HG03103 (cell line): ENCODE measurements around the gene ARVCF.

Experiments used
- ATAC-seq: cut with Tn5 transposase; IDR thresholded peaks from one replicate; pipeline ENCODE4 v1.9.1; 2021; ENCODE audit warnings: low read depth; ENCODE audit not compliant: unreplicated experiment

ARVCF gene

DNA sequence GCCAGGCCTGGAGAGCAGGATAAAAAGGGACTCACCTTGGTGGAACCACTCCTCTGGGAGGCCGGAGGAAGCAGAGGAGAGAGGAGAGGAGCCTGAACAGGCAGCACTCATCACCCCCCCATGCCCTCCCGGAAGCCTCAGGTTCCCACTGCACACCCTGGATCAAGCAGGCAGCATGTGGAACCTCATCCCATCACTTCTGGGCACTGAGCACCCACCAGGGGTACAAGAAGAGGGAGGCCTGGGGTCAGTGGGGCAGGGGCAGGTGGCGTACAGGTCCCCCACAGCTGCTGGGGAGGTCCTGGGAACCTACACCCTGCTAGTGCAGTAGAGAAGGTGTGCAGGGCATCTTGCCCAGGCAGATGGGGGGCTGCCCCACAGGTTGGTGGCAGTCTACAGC, 40.0 kb downstream of the ARVCF start:
- ATAC-seq: no peak

DNA sequence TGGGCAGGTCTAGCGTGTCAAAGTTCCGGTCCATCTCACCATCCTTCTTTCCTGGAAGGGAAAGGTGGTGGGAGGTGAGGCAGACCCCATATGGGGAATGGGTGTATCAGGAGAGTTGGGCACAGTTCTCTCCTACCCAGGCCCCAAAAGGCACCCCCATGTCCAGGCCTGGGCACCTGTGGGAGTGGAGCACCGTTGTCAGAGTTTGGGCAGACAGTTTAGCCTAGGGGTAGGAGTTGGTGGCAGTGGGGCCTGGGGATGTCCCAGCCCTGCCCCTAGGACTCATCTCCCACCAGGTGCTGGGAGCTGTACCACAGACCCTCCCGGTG, 41.0 kb downstream of the ARVCF start:
- no peak for ATAC-seq

DNA sequence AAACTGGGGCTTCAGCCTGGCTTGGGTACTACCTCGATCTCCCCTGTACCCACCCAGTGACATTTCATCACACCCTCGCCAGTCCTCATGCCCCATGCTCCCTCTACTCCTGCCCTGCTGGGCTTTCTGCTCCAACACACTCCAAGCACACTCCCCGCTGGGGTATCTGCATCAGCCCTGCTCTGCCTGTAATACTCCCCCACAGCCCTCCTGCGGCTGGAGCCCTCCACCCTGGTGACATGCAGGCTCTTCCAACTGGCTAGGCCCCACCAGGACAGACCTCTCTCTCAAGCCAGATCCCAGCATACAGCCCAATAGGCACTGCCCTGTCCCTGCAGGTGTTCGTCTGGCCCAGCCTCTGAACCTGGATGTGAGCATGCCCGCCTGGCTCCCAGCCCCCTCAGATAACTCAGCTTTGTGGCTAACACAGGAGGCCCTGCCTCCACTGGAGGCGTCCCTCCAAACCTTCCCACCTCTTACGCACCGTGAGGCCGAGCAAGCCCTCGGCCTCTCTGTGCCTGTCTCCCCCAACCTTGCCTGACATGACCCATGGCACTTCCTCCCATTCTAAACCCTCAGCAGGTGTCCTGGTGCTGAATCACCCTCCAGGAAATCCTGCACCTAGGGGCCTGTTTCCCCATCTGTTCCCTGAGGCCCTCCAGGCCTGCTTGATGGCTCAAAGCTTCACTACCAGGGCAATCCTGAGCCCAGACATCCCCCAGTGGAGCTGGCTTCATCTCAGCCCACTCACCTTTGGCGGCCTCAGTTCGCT, 41.5 kb downstream of the ARVCF start:
- ATAC-seq: no peak

DNA sequence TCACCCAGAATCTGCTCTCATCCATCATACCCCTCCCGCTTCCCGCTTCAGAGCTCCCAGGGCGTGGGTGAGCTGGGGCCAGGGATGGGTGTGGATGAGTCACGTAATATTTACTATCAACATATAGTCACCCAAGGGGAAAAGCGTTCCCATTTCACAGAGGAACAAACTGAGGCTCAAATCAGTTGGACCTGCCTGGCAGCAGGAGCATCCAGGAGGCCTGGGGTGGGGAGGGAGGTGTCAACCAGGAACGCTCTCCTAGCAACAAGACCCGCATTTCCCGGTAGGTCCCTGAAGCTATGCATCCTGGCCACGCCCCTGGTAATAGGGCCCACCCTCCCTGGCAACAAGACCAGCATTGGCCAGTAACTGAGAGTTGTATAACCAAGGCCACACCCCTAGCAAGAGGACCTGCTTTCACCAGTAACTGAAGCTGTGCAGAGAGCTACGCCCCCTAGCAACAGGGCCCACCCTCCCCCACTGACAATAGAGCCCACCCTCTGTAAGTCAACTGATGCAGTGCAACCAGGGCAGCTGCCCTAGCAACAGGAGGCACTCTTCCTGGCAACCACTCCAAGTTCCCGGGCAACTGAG, 42.3 kb downstream of the ARVCF start:
- no peak for ATAC-seq

DNA sequence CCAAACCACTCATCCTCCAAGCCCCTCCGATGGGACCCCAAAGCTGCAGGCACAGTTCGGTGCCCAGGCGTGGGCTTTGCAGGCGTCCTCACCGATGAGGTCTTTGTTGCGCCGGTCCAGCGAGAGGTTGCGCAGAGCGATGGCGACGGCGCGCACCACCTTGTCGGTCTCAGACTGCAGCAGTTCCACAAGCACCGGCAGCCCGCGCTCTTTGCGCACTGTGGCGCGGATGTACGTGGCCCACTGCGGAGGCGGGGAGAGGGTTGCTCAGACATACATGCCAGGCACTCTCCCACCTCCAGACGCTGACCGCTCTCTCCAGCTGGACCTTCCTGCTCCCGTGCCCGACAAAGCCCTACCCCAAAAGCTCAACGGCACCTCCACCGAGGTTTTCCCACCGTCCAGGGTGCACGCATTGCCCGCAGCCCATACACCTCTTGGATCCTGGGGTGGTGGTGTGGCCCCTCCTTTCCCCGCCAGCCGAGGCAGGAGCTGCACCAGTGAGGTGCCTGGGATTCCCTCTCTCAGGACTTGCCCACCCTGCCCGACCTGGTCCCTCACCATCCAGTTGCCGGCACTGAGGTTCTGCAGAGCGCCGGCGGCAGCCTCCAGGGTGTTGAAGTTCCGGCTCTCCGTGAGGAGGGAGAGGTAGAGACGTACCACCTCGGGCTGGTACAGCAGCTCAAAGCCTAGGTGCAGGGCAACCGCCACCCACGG, 42.9 kb downstream of the ARVCF start:
- no peak for ATAC-seq

DNA sequence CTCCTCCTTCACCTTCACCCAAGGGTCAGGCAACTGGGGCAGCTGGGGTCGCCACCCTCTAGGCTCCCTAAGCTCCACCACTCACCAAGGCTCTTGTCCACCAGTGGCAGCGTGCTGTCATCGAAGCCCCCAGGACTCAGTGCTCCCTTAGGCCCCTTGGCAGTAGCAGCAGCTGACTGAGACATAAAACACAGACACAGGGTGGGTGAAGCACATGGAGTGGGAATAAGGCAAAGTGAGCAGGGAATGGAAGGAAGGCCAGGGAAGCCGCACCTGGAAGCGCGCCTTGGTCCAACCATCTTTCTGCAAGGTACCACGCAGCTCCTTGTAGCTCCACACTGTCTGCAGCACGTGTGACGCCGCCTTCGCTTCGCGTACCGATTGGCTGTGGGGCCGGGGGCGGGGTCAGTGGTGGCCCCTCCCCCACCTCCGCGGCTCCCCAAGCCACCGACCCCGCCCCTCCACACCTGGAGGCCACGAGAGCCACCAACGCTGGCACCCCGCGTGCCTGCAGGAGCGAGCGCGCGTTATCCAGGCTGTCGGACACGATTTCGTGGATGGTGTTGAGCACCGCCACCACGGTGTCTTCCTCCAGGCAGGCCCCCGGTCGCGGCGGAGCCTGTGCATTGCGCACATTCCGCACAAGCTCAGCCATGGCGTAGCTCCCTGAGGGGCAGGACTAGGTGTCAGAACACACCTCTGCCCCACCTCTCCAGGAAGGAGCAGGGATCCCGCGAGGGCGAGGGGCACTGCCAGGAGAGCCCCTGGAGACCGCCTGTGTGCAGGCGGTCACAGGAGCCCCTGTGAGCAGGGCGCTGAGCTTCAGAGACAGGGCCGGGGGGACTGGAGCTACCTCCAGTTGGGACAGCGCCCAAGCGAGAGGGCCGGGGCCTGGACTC, 43.7 kb downstream of the ARVCF start:
- ATAC-seq: no peak

DNA sequence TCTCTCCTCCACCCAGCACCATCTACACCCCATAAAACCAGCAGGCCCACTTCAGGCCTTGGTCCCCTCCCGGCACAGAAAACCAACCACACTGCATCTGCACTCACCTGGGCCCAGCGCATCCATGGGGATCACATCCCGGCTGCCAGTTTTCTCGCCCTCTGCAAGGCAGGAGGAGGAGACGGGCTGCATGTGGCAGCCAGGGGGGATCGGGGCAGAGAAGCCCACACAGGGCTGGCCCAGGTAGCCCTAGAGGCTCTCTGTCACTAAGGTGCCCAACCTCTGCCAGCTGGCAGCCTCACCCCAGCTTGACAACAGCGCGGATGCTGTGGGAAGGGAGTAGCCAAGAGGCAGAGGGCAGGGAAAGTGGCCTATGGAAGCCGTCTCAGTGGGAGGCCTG, 44.4 kb downstream of the ARVCF start:
- no peak for ATAC-seq

DNA sequence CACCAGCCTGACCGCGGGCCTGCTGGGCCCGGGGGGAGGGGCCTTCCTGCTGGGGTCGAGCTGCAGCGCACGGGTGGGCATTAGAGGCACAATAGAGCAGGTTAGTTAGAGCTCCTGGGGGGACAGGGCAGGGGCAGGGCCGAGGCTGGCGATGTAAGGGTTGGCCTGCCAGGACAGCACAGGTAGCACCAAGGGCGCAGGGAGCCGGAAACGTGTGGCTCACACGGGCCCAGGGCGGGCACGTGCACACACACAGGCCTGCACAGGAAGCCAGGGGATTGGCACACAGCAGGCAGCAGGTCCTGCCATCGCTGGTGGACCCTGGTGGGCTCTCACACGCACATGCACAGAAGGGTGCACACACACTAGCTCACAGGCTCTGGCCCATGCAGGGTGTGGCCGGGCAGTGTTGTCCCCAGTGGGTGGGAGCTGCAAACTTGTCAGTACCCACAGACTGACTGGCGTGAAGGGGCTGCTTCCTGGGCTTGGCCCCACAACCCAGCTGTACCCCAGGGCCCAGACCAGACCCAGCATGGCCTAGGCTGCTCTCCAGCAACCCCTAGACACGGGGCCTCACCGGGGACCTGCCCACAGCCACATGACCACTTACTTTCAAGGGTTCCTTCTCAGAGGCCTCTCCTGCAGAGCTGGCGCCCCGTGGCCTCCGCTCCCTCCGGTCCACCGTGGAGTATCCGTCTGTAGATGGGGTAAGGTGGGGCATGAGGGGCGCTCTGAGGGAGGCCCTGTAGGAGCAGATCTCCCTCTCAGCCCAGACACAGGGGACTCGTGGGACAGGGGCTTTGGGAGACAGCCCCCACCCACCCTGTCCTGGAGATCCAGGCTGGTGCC, 45.1 kb downstream of the ARVCF start:
- no peak for ATAC-seq

DNA sequence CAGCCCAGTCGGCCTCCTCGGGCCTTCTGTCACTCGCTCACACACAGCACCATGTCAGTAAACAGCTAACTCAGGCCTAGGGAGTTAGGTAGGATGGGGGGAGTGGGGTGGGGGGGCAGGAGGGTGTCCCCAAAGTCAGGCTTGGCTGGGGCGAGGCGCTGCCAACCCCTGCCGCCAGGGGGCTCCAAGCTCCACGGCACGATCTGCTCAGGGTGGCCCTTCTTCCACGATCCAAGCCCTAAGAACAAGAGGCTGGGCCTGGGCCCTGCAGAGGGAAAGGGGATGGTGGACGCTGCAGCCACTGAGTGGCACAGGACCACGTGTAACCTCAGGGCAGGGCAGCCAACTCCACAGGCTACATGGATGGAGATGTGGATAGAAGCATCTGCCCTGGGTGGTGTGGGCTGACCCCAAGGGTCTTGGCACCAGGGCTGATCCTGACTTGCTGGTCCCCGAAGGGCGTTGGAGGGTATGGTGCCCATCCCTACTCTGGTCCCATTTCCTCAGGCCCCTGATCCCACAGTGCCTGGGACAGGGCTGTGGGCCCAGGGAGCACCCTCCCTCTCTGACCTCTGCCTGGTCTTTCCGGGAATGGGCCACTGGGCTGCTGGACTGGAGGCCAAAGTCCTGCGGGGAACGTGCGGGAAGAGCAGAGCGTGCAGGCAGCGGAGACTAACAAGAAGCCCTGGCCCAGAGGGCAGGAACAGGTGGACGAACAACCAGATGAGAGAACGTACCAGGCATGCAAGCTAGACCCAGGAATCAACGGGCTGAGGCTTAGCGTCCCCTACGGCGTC, 45.9 kb downstream of the ARVCF start:
- ATAC-seq: no peak

DNA sequence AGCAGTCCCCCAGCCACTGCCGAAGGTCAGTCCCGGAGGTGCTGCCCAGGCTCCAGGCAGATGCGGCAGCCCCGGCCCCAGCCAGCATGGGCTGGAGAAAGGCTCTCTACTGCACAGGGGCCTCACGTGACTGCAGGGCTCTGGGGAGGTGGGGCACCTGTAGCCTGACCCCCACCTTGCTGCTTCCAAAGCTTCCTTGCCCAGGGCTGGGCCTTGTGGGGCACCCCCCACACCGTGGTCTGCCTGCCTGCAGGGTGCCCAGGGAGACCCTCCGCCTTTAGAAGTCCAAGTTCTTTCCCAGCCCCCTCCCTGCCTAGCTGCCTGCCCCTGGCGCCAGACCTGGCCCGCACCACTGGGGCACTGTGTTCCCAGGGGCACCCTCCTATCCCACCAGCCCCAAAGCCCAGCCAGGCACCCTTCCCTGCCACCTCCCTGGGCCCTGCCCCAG, 46.6 kb downstream of the ARVCF start:
- no peak for ATAC-seq

DNA sequence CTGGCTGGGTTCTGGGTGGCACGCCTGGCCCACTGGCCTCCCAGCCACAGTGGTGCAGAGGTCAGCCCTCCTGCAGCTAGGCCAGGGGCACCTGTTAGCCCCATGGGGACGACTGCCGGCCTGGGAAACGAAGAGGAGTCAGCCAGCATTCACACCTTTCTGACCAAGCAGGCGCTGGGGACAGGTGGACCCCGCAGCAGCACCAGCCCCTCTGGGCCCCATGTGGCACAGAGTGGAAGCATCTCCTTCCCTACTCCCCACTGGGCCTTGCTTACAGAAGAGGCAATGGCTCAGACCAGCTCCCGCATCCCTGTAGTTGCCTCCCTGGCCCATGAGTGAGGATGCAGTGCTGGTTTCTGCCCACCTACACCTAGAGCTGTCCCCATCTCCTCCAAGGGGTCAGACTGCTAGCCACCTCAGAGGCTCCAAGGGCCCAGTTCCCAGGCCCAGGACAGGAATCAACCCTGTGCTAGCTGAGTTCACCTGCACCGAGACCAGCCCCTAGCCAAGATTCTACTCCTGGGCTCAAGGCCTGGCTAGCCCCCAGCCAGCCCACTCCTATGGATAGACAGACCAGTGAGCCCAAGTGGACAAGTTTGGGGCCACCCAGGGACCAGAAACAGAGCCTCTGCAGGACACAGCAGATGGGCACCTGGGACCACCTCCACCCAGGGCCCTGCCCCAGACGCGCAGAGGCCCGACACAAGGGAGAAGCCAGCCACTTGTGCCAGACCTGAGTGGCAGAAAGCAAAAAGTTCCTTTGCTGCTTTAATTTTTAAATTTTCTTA, 47.3 kb downstream of the ARVCF start:
- ATAC-seq: no peak

DNA sequence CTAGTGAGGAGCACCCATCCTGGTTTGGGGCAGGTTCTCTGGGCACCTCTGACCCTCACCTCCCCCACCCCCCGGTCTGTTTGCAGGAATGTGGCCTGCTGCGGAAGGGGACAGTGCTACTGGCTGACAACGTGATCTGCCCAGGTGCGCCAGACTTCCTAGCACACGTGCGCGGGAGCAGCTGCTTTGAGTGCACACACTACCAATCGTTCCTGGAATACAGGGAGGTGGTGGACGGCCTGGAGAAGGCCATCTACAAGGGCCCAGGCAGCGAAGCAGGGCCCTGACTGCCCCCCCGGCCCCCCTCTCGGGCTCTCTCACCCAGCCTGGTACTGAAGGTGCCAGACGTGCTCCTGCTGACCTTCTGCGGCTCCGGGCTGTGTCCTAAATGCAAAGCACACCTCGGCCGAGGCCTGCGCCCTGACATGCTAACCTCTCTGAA, 48.2 kb downstream of the ARVCF start:
- no peak for ATAC-seq

DNA sequence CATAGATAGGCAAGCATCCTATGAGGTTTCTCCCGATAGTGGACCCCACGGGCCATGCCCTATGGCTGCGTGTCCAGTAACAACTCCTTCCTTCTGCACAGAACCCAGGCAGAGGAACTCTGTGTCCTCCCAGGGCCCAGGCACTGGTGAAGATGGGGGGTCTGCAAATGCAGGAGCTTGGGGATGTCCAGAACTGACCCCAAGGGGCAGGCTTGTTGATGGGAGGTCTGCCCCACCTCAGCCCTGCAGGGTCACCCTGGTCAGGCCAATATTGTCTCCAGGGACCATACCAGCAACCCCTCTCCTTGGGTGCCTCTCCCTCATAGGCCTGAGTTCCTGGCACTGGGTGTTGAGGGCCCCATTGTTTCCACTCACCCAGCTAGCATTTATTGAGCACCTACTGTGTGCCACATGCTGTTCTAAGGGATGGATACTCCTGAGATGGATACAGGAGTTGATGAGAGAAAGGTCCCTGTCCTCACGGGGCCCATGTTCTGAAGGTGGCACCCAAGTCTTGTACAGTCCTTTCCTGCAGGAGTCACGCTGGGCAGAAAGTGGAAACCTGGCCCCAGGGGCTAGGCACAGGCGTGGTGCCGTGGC, 48.7 kb downstream of the ARVCF start:
- no peak for ATAC-seq

DNA sequence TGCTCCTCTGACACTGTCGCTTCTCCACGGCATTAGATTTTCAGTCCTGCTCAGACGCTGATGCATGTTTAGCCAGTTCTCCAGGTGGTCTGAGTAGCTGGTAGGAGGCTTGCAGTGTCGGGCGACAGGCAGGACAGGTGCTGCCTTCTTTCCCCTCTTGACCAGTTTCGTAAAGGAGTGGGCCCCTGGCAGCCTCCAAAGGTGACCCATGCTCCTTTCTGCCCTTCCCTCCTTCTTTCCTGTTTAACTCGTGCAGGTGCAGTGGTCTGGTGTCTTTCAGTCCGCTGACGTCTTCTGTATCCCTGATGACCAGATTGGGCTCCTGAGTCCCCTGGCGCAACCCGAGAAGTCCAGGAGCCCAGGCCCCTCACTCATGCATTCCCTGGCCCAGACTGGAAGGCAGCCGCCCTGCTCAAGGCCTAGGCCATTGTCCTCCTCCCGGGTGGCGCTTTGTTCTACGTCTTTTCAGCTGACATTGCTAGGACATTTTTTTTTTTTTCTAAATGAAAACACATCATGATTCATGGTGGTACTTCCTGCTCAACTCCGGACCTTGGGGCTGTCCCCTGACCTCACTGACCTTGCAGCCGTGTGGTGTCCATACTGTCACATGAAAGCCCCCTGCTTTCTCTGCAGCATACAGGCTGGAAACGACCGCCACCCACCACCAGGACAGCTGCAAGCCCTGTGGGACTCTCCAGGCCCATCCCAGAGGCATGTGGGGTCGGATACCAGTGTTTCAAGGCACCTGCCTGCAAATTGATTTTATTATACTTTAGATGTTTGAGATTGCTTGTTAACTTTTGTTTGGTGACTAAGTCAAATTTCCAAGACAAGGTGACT, 49.5 kb downstream of the ARVCF start:
- ATAC-seq: no peak

DNA sequence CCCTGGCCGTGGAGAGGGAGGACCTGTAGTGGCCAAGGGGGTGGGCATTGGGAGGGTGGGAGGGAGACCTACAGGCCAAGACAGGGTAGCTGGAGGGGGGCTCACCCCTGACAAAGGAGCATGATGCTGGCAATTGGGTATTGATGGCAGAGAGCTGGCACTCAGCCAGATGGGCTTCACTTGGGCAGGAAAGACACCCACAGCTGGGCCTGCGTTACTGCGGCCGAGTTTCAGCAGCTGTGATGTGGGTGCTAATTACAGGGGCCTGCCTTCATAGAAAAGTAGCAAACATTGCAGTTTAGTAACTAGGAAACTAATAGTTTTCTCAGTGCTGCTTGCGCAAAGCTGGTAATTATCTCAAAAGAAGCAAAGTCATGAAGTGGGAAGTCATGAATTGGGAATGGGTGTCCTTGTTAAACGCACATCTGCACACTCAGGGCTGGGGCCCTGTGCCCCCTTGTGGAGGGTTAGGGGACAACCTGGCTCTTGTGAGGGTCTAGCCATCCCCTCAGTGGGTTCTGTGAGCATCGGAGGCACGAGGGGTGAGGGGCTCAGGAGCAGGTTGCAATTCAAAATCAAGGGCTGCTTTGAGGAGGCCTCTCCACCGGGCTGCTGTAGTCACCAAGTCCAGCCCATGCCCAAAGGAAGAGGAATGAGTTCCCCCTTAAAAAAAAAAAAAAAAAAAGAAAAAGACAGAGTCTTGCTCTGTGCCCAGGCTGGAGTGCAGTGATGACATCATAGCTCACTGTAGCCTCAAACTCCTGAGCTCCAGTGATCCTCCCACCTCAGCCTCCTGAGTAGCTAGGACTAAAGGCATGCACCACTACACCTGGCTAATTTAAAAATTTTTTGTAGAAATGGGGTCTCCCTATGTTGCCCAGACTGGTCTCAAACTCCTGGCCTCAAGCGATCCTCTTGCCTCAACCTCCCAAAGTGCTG, 50.6 kb downstream of the ARVCF start:
- no peak for ATAC-seq
